Esophagus (tissue), 2 donors: Measurements from ENCODE around the gene CRELD2. TPM values are rescaled to one million over a fixed set of nuclear protein-coding genes. Genes with fewer than 3 reads are reported as not detected.

Source experiments
- H3K27ac ChIP-seq, 2 donors: one replicate each; pipeline ENCODE4 v1.5.1; 2013; ENCODE audit warnings: low read depth in 2 of 2, mild to moderate bottlenecking in 2 of 2, inconsistent platforms in 1 of 2, low read length in 1 of 2, moderate library complexity in 1 of 2
- H3K27me3 ChIP-seq, 2 donors: one replicate each; pipeline ENCODE4 v1.6.1; 2013; ENCODE audit warnings: low read length in 2 of 2, control low read depth in 1 of 2, mild to moderate bottlenecking in 1 of 2; ENCODE audit not compliant: insufficient read depth in 2 of 2, control insufficient read depth in 1 of 2
- H3K36me3 ChIP-seq, 2 donors: one replicate each; pipeline ENCODE4 v1.6.1; 2013; ENCODE audit warnings: low read length in 1 of 2; ENCODE audit not compliant: control insufficient read depth in 2 of 2, insufficient read depth in 2 of 2
- H3K4me1 ChIP-seq, 2 donors: one replicate each; pipeline ENCODE4 v1.6.1; 2013; ENCODE audit warnings: low read length in 1 of 2; ENCODE audit not compliant: control insufficient read depth in 2 of 2, insufficient read depth in 2 of 2
- H3K4me3 ChIP-seq, 2 donors: one replicate each; pipeline ENCODE4 v1.5.1; 2013; ENCODE audit warnings: low read length in 2 of 2, mild to moderate bottlenecking in 2 of 2, low read depth in 1 of 2, moderate library complexity in 1 of 2
- H3K9me3 ChIP-seq, 2 donors: one replicate each; pipeline ENCODE4 v1.6.1; 2013; ENCODE audit warnings: mild to moderate bottlenecking in 2 of 2, low read depth in 1 of 2, low read length in 1 of 2, moderate library complexity in 1 of 2; ENCODE audit not compliant: control insufficient read depth in 2 of 2, insufficient read depth in 1 of 2
- WGBS, 2 donors: extraction: QIAGEN DNeasy Blood & Tissue Kit; methylation state at CpG; one replicate each; pipeline ENCODE4 v1.1.7; 2013; 5-methylcytosine and 5-hydroxymethylcytosine counted together
- polyA plus RNA-seq, 2 donors: library from polyadenylated mRNA; stranded (reverse); fragments of 200-250 nt; gene quantifications; one replicate each; pipeline ENCODE4 v1.2.3, GENCODE V29; 2013
- donor health status: healthy with polysubstance abuse.
- donor health status: Bipolar disorder and iron deficiency.

CRELD2 gene
- polyA plus RNA-seq, 2 donors = 16.1 to 31.2 TPM

GRCh38 chr22:49970528-49971231 is 52.2 kb downstream of the CRELD2 start:
- Histone ChIP-seq H3K4me3 (peak overlapping the region; percentile 46 to 49), H3K9me3 (no peaks in the 10 kb centered on the region), H3K27ac (peak overlapping the region; percentile 80 to 90), H3K4me1 (peaks cover 0 to 35% of the 10 kb centered on the region in 2 donors), H3K27me3 (no peaks in the 10 kb centered on the region), H3K36me3 (peaks cover 0 to 3% of the 10 kb centered on the region in 2 donors)
- 7 to 8% methylated on average over 32 of the region's 32 CpGs for WGBS, 2 donors

- peak overlapping the region; percentile 80 to 90 for H3K27ac ChIP-seq
- WGBS, 2 donors = 4 to 9% methylated on average over 49 to 81 of the region's 81 CpGs
- no peaks in the 10 kb centered on the region for H3K27me3 ChIP-seq
- peaks cover 0 to 36% of the 10 kb centered on the region in 2 donors for H3K4me1 ChIP-seq
- H3K36me3 ChIP-seq = peaks cover 0 to 3% of the 10 kb centered on the region in 2 donors
- no peaks in the 10 kb centered on the region for H3K9me3 ChIP-seq
- peak overlapping the region; percentile 46 to 49 for H3K4me3 ChIP-seq
Observed at GRCh38 chr22:49971232-49972162, 53.1 kb downstream of the CRELD2 start.

- Histone ChIP-seq H3K9me3 (no peaks in the 10 kb centered on the region), H3K27ac (no peak overlapping the region), H3K36me3 (peaks cover 0 to 3% of the 10 kb centered on the region in 2 donors), H3K27me3 (no peaks in the 10 kb centered on the region), H3K4me1 (peaks cover 0 to 33% of the 10 kb centered on the region in 2 donors), H3K4me3 (no peak overlapping the region)
- 47 to 50% methylated on average over 28 to 45 of the region's 45 CpGs for WGBS, 2 donors
Observed at GRCh38 chr22:49972163-49973017, 54.0 kb downstream of the CRELD2 start.

- 82 to 90% methylated on average over 5 of the region's 5 CpGs for WGBS, 2 donors
- no peaks in the 10 kb centered on the region for H3K9me3 ChIP-seq
- H3K27ac ChIP-seq = no peak overlapping the region
- H3K36me3 ChIP-seq = no peaks in the 10 kb centered on the region
- no peak overlapping the region for H3K4me3 ChIP-seq
- H3K27me3 ChIP-seq = no peaks in the 10 kb centered on the region
- H3K4me1 ChIP-seq = peaks cover 0 to 33% of the 10 kb centered on the region in 2 donors
Observed at GRCh38 chr22:49973018-49973961, 54.9 kb downstream of the CRELD2 start.

DNA sequence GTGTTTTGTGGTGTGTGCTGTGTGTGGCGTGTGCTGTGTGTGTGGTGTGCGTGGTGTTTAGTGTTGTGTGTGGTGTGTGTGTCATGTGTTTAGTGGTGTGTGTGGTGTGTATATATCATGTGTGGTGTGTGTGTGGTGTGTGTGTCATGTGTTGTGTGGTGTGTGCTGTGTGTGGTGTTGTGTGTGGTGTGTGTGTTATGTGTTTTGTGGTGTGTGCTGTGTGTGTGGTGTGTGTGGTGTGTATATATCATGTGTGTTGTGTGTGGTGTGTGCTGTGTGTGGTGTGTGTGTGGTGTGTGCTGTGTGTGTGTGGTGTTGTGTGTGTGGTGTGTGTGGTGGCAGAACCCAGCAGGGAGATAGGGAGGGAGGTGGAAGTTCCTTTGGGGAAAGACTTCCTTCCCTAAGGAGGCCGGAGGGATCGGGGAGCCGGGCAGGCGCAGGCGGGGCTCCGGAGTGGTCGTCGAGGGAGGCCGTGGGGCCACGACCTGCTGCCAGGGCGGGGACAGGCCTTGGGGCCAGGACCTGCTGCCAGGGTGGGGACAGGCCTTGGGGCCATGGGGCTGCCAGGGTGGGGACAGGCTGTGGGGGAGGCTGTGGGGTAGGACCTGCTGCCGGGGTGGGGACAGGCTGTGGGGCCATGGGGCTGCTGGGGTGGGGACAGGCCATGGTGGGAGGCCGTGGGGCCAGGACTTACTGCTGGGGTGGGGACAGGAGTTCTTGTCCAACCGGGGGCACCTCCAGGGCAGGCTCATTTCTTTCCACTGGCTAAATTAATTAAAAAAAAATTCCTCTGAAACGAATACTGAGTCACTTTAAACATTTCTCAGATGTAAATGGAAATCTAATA is 57.3 kb downstream of the CRELD2 start:
- 29 to 39% methylated on average over 12 to 17 of the region's 17 CpGs for WGBS, 2 donors
- Histone ChIP-seq H3K4me3 (no peak overlapping the region), H3K9me3 (no peaks in the 10 kb centered on the region), H3K4me1 (peaks cover 0 to 16% of the 10 kb centered on the region in 2 donors), H3K27me3 (no peaks in the 10 kb centered on the region), H3K36me3 (no peaks in the 10 kb centered on the region), H3K27ac (peak overlapping the region in 1 of 2 donors; percentile 33)

DNA sequence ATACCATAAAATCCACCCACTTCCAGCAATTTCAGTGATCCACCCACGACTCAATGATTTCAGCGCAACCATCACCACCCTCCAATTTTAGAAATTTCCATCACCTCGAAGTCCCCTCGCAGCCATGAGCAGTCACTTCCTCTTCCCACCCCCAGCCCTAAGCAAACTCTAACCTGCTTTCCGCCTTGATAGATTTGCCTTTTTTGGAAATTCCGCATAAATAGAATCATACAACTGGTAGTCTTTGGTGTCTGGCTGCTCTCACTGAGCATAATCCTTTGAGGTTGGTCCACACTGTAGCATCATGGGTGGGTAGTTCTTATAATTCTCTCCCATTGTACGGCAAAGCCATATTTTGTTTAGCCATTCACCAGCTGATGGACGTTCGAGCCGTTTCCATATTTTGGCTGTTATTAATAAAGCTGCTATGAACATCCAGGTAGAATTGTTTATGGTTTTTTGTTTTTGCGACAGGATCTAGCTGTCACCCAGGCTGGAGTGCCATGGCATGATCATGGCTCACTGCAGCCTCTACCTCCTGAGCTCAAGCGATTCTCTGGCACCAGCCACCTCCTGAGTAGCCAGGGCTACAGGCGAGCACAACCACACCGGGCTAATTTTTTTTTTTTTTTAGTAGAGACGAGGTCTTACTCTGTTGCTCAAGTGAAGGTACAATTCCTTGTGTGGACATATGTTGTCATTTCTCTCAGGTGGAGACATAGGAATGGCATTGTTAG is 58.2 kb downstream of the CRELD2 start:
- peaks cover 0 to 10% of the 10 kb centered on the region in 2 donors for H3K4me1 ChIP-seq
- H3K27ac ChIP-seq = no peak overlapping the region
- H3K4me3 ChIP-seq = no peak overlapping the region
- WGBS, 2 donors = 52 to 57% methylated on average over 15 of the region's 15 CpGs
- H3K36me3 ChIP-seq = no peaks in the 10 kb centered on the region
- H3K27me3 ChIP-seq = no peaks in the 10 kb centered on the region
- H3K9me3 ChIP-seq = no peaks in the 10 kb centered on the region
